Heart left ventricle (tissue), 16 donors: ENCODE data around the gene KATNAL1. TPM values are rescaled to one million over a fixed set of nuclear protein-coding genes. Genes with fewer than 3 reads are reported as not detected.

Source experiments
- ATAC-seq, 4 donors: fragments of 200-7000 bp; cut with Tn5 transposase; one replicate each; pipeline ENCODE4 v1.9.1; 2020 to 2022; ENCODE audit warnings: moderate library complexity in 4 of 4, mild to moderate bottlenecking in 3 of 4, moderate number of reproducible peaks in 1 of 4
- DNase-seq, 5 donors: peaks; one replicate each; pipeline ENCODE4 v3.0.0-alpha.2; 2020
- H3K27ac ChIP-seq, 12 donors: fragments of 200-600 bp; sonication (generic) in 4 of 12; one replicate each; pipeline versions ENCODE4 v1.5.0 to v1.8.0; 2016 to 2022; ENCODE audit warnings: mild to moderate bottlenecking in 2 of 12
- H3K27me3 ChIP-seq, 9 donors: fragments of 200-600 bp; sonication (generic) in 2 of 9; one replicate each; pipeline versions ENCODE4 v1.5.1 to v1.8.0; 2016 to 2022; ENCODE audit warnings: mild to moderate bottlenecking in 3 of 9
- H3K36me3 ChIP-seq, 9 donors: fragments of 200-600 bp; sonication (generic) in 2 of 9; one replicate each; pipeline versions ENCODE4 v1.5.0 to v1.8.0; 2018 to 2022; ENCODE audit warnings: mild to moderate bottlenecking in 2 of 9
- H3K4me1 ChIP-seq, 12 donors: fragments of 200-600 bp; sonication (generic) in 4 of 12; one replicate each; pipeline versions ENCODE4 v1.5.0 to v1.8.0; 2016 to 2022; ENCODE audit warnings: mild to moderate bottlenecking in 3 of 12
- H3K4me3 ChIP-seq, 12 donors: fragments of 200-600 bp; sonication (generic) in 4 of 12; one replicate each; pipeline versions ENCODE4 v1.5.0 to v1.8.0; 2017 to 2022; ENCODE audit warnings: mild to moderate bottlenecking in 9 of 12, moderate library complexity in 4 of 12
- H3K9me3 ChIP-seq, 12 donors: fragments of 200-600 bp; sonication (generic) in 4 of 12; one replicate each; pipeline versions ENCODE4 v1.5.0 to v1.8.0; 2016 to 2022; ENCODE audit warnings: mild to moderate bottlenecking in 1 of 12
- CTCF ChIP-seq, 12 donors: fragments of 200-600 bp; sonication (generic) in 4 of 12; IDR thresholded peaks; one replicate each; pipeline versions ENCODE4 v1.5.0 to v1.8.0; 2018 to 2022; ENCODE audit warnings: antibody characterized with exemption in 12 of 12, mild to moderate bottlenecking in 5 of 12
- POLR2A ChIP-seq, 2 donors: fragments of 450-650 bp; IDR thresholded peaks; one replicate each; pipeline ENCODE4 v1.6.1; 2017; ENCODE audit warnings: antibody characterized with exemption in 2 of 2, mild to moderate bottlenecking in 2 of 2, moderate library complexity in 2 of 2
- WGBS, 4 donors: extraction: QIAGEN DNeasy Blood & Tissue Kit in 2 of 4; methylation state at CpG; one replicate each; pipeline versions ENCODE4 v1.1.5 to v1.1.7; 2013 to 2018; 5-methylcytosine and 5-hydroxymethylcytosine counted together
- intact Hi-C, 10 donors: fragments of 100-400 bp; cut with DNase I; formaldehyde crosslinking; loops; one replicate each; pipeline versions ENCODE4 v1.11.1 to v1.14.2; 2022
- polyA plus RNA-seq, 2 donors: library from polyadenylated mRNA; stranded (reverse); fragments of 200-250 nt; gene quantifications; one replicate each; pipeline ENCODE4 v1.2.3, GENCODE V29; 2013
- total RNA-seq, 9 donors: library from RNA; depleted of rRNA in 2 of 9; stranded (reverse); fragments of >200 nt in 2 of 9; fragmentation: NEBNext Ultra II Directional in 3 of 9; extraction: Animal tissue kit (Norgen Biotek cat#: 25700) in 3 of 9; gene quantifications; one replicate each; pipeline versions ENCODE4 v1.1.0 to v1.2.4, GENCODE V29; 2016 to 2023
- donor health status: ischemic (EF 13 %, LVEDD 7.1; RV severe dilation, severe dysfunction).
- donor health status: healthy with polysubstance abuse.
- donor health status: DM: no; HTN: yes; CAD: no.
- donor health status: DM: no; HTN: no; CAD: no.
- donor health status: ischemic (EF 25% LVEDD 6.9; RV normal size, moderate dysfunction).
- donor health status: ischemic (EF 25% LVEDD 5.7; RV mildly dilated, moderate dysfunction).
- donor health status: healthy.
- donor health status: DM: yes; HTN: yes; CAD: no.
- donor health status: ischemic (EF 35%, LVEDD 5.7; RV mildly dilated, moderate dysfunction).
- donor health status: nonischemic (EF 11% LVEDD 7.7; RV severe dilation, severe dysfunction).
- donor health status: DM: yes; HTN: yes; CAD: no.
- donor health status: PGD.
- donor health status: ischemic (EF 29% LVEDD 5.4; RV normal size, mild dysfunction).
- donor health status: nonischemic (EF 23%, LVEDD 6.1; RV moderate dilation, normal function).

The KATNAL1 gene
- total and polyA plus RNA-seq, 11 donors = 4.6 to 55.3 (median 49.6) TPM

- H3K4me3 ChIP-seq = no peak overlapping the region
- no peaks in the 10 kb centered on the region for H3K36me3 ChIP-seq
- no peak for DNase-seq
- ATAC-seq = peak in 3 of 4 donors; percentile 7 to 25 (median 23)
- peak overlapping the region in 5 of 12 donors; percentile 8 to 39 (median 14) for H3K27ac ChIP-seq
- no peak for TF ChIP-seq CTCF (IDR thresholded peaks at IDR 0.05)
- no peak for TF ChIP-seq POLR2A (IDR thresholded peaks at IDR 0.05)
- H3K27me3 ChIP-seq = no peaks in the 10 kb centered on the region
- H3K9me3 ChIP-seq = no peaks in the 10 kb centered on the region
- WGBS, 4 donors = 25 to 50% (median 41%) methylated on average over 3 of the region's 3 CpGs
- intact Hi-C loops = loop anchor here in 1 of 10 donors (10.0 kb wide), 1 partner anchor 91 kb away; no protein-coding TSS in a partner anchor
- H3K4me1 ChIP-seq = peaks cover 0 to 61% (median 31%) of the 10 kb centered on the region in 12 donors
These were observed 6.0 kb upstream of the KATNAL1 start for GRCh38 chr13:30313311-30313710.

- peak overlapping the region in 6 of 12 donors; percentile 8 to 39 (median 17) for H3K27ac ChIP-seq
- DNase-seq = no peak
- H3K36me3 ChIP-seq = no peaks in the 10 kb centered on the region
- H3K27me3 ChIP-seq = no peaks in the 10 kb centered on the region
- 32 to 63% (median 47%) methylated on average over 1 of the region's 1 CpG for WGBS, 4 donors
- H3K9me3 ChIP-seq = no peaks in the 10 kb centered on the region
- no peak for ATAC-seq
- intact Hi-C loops = loop anchor here in 1 of 10 donors (10.0 kb wide), 1 partner anchor 92 kb away; no protein-coding TSS in a partner anchor
- no peak overlapping the region for H3K4me3 ChIP-seq
- H3K4me1 ChIP-seq = peaks cover 0 to 61% (median 30%) of the 10 kb centered on the region in 12 donors
- TF ChIP-seq CTCF (IDR thresholded peaks at IDR 0.05) (no peak), POLR2A (IDR thresholded peaks at IDR 0.05) (no peak)
These were observed 5.6 kb upstream of the KATNAL1 start for GRCh38 chr13:30312904-30313303.

DNA sequence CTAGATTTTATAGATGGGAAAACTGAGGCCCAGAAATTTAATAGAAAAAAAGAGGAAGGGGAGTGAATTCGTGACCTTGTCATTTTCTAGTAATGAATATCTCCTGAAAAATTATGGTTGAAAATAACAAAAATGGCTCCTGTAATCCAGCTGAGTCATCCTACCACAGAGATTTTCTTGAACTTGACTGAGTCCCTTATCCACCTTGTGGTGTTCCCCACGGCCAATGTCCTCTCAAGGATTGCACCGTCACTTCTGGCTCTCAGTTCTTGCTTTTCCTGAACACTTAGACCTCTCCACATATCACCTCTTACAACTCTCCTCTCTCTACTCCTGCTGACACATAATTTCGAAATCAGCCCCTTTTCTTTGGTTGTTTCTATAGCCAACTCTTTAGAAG lies 1.2 kb upstream of the KATNAL1 start:
- Histone ChIP-seq H3K4me3 (no peak overlapping the region), H3K36me3 (no peaks in the 10 kb centered on the region), H3K4me1 (peaks cover 3 to 54% (median 35%) of the 10 kb centered on the region in 12 donors), H3K27ac (peak overlapping the region in 10 of 12 donors; percentile 2 to 98 (median 96)), H3K9me3 (no peaks in the 10 kb centered on the region), H3K27me3 (no peaks in the 10 kb centered on the region)
- 62 to 68% (median 66%) methylated on average over 4 of the region's 4 CpGs for WGBS, 4 donors
- ATAC-seq = no peak
- intact Hi-C loops = loop anchor here in 3 of 10 donors (5.0 to 10.0 kb wide), 5 partner anchors 96 to 176 kb away; partner anchors contain the start of genes UBE2L5 (in 2 of the 3) and HMGB1 (in 1 of the 3)
- TF ChIP-seq POLR2A (IDR thresholded peaks at IDR 0.05) = no peak
- TF ChIP-seq CTCF (IDR thresholded peaks at IDR 0.05) = no peak
- no peak for DNase-seq

DNA sequence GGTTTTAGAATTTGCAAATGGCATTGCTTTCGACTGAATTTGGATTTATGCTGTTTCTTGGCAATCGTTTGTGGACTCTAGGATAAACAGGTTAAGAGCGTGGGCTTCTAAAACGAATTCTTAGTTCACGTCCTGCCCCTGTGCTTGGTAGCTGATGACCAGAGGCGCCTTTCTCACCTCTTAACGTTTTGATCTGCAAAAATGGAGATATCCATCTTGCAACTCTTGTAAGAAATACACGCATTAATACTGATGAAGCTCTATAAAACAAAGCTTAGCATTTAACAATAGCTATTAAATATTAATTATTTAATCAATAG lies 580 bp upstream of the KATNAL1 start:
- 34 to 40% (median 36%) methylated on average over 8 of the region's 8 CpGs for WGBS, 4 donors
- DNase-seq (no peak), ATAC-seq (no peak)
- no peaks in the 10 kb centered on the region for H3K36me3 ChIP-seq
- no peaks in the 10 kb centered on the region for H3K9me3 ChIP-seq
- TF ChIP-seq CTCF (IDR thresholded peaks at IDR 0.05) (no peak), POLR2A (IDR thresholded peaks at IDR 0.05) (no peak)
- no peaks in the 10 kb centered on the region for H3K27me3 ChIP-seq
- H3K4me3 ChIP-seq = peak overlapping the region; percentile 80 to 100 (median 96)
- intact Hi-C loops = loop anchor here in 4 of 10 donors (1.0 to 10.0 kb wide), 7 partner anchors 32 to 309 kb away; partner anchors contain the start of genes UBE2L5 (in 2 of the 4), USPL1 (in 2 of the 4) and HMGB1 (in 1 of the 4)
- peaks cover 3 to 54% (median 32%) of the 10 kb centered on the region in 12 donors for H3K4me1 ChIP-seq
- peak overlapping the region; percentile 87 to 98 (median 96) for H3K27ac ChIP-seq
